IPS-11a (cell line): ENCODE measurements around the gene CNOT4.
"Not testable (repeated sequence)": the region's sequence is repeated elsewhere in the genome, so short reads cannot be mapped to it uniquely, and the experiment has no call there.

Experiments
- H3K4me3 ChIP-seq: one replicate; pipeline ENCODE4 v1.5.1; 2013; ENCODE audit warnings: low read depth, low read length, control low read depth

CNOT4 gene

DNA sequence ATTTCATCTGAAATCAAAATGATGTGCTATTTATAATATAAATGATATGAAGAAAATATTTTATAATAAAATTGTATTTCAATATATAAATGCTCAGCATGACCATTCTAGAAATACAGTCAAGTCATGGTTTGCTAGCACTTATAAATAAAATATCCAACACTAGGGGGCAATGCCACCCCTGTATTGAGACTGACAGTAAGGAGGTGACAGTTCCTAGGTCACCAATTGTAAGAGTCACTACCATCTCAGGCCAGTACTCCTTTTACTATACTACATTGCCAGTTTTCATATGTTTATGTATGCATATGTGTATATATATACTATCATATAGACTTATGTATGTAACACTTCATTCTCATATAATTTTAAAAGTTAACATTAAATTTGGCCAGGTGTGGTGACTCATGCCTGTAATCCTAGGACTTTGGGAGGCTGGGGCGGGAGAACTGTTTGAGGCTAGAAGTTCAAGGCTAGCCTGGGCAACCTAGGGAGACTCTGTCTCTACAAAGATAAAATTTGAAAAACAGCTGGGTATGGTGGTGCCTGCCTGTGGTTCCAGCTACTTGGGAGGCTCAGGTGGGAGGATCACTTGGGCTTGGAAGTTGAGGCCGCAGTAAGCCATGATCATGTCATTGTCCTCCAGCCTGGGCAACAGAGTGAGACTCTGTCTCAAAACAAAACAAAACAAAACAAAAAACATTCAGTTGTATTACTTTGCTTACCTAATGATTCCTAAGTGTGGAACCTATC, 2.4 kb upstream of the CNOT4 start:
- H3K4me3 ChIP-seq, result no peak overlapping the region

GRCh38 chr7:135510592-135511183, 786 bp upstream of the CNOT4 start:
- H3K4me3 ChIP-seq, result peak overlapping the region; percentile 97

GRCh38 chr7:135509589-135509838, 388 bp downstream of the CNOT4 start:
- H3K4me3 ChIP-seq, result peak overlapping the region; percentile 97

DNA sequence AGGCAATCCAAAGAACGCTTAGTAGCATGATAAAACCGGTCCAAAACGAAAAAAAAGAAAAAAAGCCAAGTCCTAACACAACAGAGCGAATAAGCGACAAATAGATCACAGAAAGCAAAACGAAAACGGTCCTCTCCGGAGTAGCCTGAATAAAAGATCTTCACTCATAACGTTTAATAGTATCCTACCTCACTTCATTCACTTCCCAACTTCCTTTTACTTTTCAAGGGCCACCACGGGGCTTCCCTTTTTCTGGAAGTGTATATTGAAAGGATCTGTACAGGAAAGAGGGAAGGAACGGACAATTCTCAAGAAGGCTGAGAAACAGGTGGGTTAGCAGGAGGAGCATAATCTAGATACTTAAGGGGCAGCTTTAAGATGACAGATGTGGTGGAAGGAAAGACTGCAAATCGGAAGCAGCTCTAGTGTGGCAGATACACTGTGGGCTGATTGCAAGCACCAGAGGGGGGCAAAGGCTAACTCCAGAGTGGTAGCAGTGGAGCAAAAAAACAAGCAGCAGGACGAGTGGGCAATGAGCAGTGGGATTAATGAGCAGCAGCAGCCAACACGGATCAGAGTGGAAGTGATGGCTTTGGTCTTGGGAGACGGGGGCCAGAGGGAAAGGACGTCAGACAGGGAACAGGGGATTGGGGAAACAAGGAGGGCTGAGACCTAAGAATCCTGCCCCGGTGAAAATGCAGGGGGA, 866 bp downstream of the CNOT4 start:
- peak overlapping the region; percentile 97 for H3K4me3 ChIP-seq

DNA sequence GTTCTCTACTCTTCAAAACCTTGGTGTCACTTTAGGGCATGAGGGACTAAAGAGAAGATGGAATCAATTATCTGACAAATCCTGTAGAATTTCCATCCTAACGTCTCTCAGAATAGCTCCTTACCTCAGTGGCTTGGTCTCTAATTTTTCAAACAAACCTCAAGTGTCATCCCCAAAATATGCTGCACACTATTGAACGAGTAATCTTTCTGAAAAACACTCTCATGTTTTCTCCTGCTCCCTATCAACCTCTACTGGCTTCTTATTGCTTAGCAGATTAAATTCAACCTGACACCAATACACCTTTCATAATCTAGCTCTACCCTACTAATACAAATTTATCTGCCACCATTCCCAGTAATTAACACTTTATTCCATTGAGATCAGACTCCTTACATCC, 8.5 kb downstream of the CNOT4 start:
- no peak overlapping the region for H3K4me3 ChIP-seq

DNA sequence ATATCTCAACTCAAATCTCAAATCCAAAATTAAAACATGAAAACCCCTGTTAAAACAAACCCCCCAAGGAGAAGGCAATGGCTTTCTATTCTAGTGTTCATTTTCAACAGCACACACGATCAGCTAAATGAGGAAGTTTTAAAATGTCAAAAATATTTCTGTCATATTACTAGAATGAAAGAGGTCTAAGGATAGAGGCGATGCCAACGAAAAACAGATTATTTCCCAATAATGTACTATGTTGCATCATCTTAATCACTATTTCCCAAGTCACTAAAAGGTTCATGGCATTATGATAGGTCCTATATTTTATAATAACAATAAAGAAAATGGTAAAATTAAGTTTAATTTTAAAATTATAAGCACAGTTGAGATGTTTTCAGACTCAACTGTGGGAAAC, 10.1 kb downstream of the CNOT4 start:
- no peak overlapping the region for H3K4me3 ChIP-seq

GRCh38 chr7:135497161-135497560, 12.7 kb downstream of the CNOT4 start:
- not testable (repeated sequence) for H3K4me3 ChIP-seq

- no peak overlapping the region for H3K4me3 ChIP-seq
These were observed 16.5 kb downstream of the CNOT4 start for GRCh38 chr7:135493362-135493761.

GRCh38 chr7:135492151-135492550, 17.8 kb downstream of the CNOT4 start:
- H3K4me3 ChIP-seq, result no peak overlapping the region

GRCh38 chr7:135490783-135491182, 19.1 kb downstream of the CNOT4 start:
- H3K4me3 ChIP-seq, result no peak overlapping the region

GRCh38 chr7:135489791-135490190, 20.1 kb downstream of the CNOT4 start:
- no peak overlapping the region for H3K4me3 ChIP-seq

DNA sequence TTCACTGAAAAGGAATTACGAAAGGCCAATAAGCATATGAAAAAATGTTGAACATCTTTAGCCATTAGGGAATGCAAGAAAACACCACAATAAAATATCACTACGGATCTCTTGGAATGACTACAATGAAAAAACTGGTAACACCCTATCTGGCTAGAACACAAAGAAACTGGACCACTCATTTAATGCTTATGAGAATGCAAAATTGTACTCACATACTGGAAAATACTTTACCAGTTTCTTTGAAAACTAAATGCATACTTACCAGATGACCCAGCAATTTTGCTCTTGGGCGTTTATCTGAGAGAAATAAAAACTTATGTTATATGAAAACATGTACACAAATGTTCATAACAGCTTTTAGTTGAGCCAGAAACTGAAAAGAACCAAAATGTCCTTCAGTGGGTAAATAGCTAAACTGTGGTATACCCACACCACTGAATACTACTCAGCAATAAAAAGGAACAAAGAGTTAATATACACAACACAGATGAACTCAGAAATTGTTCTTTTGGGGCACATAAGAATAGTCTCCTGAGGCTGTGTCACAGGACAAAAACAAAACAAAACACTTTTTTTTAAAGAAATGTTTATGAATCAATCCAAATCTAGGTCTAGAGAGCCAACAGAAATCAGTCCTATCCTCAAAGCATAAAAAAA, 23.5 kb downstream of the CNOT4 start:
- H3K4me3 ChIP-seq, result no peak overlapping the region

DNA sequence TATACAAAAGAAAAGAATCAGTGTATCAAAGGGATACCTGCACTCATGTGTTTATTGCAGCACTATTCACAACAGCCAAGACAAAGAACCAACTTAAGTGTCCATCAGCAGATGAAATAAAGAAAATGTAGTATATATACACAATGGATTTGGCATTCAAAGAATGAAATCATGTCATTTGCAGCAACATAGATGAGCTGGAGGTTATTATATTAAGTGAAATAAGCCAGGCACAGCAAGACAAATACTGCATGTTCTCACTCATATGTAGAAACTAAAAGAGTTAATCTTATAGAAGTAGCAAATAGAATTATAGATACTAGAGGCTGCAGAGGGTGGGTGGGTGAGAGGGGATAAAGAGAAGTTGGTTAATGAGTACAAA, 28.3 kb downstream of the CNOT4 start:
- no peak overlapping the region for H3K4me3 ChIP-seq

DNA sequence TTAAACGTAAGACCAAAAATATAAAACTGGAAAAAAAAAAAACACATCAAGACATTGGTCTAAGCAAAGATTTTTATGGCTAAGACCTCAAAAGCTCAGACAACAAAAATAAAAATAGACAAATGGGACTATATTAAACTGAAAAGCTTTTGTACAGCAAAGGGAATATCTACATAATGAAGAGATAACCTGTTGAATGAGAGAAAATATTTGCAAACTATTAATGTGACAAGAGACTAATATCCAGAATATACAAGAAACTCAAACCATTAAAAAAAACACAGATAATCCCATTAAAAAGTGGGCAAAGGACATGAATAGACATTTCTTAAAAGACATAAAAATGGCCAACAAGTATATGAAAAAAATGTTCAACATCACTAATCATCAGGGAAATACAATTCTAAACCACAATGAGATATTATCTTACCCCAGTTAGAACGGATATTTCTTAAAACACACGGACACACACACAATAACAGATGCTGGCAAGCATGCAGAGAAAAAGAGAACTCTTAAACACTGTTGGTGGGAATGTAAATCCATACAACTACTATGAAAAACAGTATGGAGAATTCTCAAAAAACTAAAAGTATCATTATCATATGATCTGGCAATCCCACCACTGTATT, 28.8 kb downstream of the CNOT4 start:
- H3K4me3 ChIP-seq, result no peak overlapping the region

GRCh38 chr7:135475521-135475920, 34.4 kb downstream of the CNOT4 start:
- H3K4me3 ChIP-seq, result no peak overlapping the region

DNA sequence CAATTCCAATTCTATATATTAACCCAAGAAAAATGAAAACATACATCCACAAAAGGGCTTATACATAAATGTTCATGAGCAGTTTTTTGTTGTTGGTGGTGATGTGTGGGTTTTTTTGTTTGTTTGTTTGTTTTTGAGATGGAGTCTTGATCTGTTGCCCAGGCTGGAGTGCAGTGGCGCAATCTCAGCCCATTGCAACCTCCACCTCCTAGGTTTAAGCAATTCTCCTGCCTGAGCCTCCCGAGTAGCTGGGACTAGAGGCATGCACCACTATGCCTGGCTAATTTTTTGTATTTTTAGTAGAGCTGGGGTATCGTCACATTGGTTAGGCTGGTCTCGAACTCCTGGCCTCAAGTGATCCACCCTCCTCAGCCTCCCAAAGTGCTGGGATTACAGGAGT, 40.2 kb downstream of the CNOT4 start:
- not testable (repeated sequence) for H3K4me3 ChIP-seq

DNA sequence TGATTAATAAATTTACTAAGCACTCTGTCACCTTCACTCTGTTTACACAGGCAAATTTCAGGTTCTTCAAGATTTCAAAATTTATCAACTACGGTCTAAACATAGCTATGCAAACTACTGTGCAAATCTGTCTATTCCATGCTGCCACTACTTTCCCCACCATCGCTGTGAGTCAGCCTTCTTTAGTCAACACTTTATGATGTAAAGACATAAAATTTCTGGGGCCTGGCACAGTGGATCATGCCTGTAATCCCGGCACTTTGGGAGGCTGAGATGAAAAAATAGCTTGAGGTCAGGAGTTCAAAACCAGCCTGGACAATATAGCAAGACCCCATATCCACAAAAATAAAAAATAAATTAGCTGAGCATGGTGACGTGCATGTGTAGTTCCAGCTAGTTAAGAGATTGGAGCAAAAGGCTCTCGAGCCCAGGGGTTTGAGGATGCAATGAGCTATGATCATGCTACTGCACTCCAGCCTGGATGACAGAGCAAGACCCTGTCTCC, 42.6 kb downstream of the CNOT4 start:
- H3K4me3 ChIP-seq, result no peak overlapping the region

GRCh38 chr7:135466442-135467206, 43.3 kb downstream of the CNOT4 start:
- no peak overlapping the region for H3K4me3 ChIP-seq

DNA sequence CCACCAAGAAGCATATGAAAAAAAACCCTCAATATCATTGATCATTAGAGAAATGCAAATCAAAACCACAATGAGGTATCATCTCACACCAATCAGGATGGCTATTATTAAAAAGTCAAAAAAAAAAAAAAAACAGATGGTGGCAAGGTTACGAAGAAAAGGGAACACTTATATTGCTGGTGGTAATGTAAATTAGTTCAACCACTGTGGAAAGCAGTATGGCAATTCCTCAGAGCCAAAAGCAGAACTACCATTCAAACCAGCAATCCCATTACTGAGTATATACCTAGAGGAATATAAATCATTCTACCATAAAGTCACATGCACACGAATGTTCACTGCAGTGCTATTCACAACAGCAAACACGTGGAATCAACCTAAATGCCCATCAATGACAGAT, 46.0 kb downstream of the CNOT4 start:
- no peak overlapping the region for H3K4me3 ChIP-seq

GRCh38 chr7:135459951-135460567, 49.8 kb downstream of the CNOT4 start:
- no peak overlapping the region for H3K4me3 ChIP-seq
